ENCODE data around the gene LYPD5. TPM values are rescaled to one million over a fixed set of nuclear protein-coding genes. Genes with fewer than 3 reads are reported as not detected.
"Not testable (repeated sequence)": the region's sequence is repeated elsewhere in the genome, so short reads cannot be mapped to it uniquely, and the experiment has no call there.

Gene LYPD5
- total RNA-seq, 1 experiment from 2014 or later: 0.87 TPM

DNA sequence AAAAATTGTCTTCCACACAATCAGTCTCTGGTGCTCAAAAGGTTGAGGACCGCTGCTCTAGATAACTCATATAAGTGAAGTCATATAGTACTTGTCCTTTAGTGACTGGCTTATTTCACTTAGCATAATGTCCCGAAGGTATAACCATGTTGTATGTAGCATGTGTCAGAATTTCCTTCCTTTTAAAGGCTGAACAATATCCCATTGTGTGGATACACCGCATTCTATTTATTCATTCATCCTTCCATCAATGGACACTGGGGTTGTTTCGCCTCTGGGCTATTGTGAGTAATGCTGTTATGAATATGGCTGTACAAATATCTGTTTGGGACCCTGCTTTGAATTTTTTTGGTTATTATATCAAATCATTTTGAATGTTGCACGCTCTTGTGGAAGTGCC is 4.6 kb upstream of the LYPD5 start:
- in situ Hi-C loops (cut with HindIII; ENCODE audit: low pct_unique_long_range_greater_than_20kb, low sequenced_read_pairs) (no loop called here), intact Hi-C loops (cut with micrococcal nuclease; ENCODE audit: unreplicated experiment) (no loop called here)
- ChIA-PET POLR2A (no interaction called here), CTCF (no interaction called here)
- no peak for ATAC-seq
- Histone ChIP-seq H3K27me3 (ENCODE audit: control insufficient read depth, insufficient read depth, low read length) (no peaks in the 10 kb centered on the region), H3K27ac (ENCODE audit: low read length) (no peak overlapping the region), H3K4me1 (ENCODE audit: control insufficient read depth, insufficient read depth, low read length) (no peaks in the 10 kb centered on the region), H3K4me3 (ENCODE audit: low read depth in 2 of 2, low read length in 2 of 2) (no peak overlapping the region), H3K36me3 (ENCODE audit: control insufficient read depth, insufficient read depth, low read length) (no peaks in the 10 kb centered on the region), H3K9me3 (ENCODE audit: control insufficient read depth, insufficient read depth, low read depth, low read length) (no peaks in the 10 kb centered on the region)
- no peak for TF ChIP-seq POLR2AphosphoS5 (IDR thresholded peaks at IDR 0.05; ENCODE audit: low read depth, low read length)
- TF ChIP-seq, protein P1, sequence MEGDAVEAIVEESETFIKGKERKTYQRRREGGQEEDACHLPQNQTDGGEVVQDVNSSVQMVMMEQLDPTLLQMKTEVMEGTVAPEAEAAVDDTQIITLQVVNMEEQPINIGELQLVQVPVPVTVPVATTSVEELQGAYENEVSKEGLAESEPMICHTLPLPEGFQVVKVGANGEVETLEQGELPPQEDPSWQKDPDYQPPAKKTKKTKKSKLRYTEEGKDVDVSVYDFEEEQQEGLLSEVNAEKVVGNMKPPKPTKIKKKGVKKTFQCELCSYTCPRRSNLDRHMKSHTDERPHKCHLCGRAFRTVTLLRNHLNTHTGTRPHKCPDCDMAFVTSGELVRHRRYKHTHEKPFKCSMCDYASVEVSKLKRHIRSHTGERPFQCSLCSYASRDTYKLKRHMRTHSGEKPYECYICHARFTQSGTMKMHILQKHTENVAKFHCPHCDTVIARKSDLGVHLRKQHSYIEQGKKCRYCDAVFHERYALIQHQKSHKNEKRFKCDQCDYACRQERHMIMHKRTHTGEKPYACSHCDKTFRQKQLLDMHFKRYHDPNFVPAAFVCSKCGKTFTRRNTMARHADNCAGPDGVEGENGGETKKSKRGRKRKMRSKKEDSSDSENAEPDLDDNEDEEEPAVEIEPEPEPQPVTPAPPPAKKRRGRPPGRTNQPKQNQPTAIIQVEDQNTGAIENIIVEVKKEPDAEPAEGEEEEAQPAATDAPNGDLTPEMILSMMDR (IDR thresholded peaks at IDR 0.05): no peak
- no TSS peak for BruUV-seq (replicated peaks)
- no peak for DNase-seq (ENCODE audit: low read depth, low spot score)

- BruUV-seq (replicated peaks); H3K4me3 ChIP-seq (ENCODE audit: low read depth in 2 of 2, low read length in 2 of 2); H3K4me1 ChIP-seq (ENCODE audit: control insufficient read depth, insufficient read depth, low read length); DNase-seq (ENCODE audit: low read depth, low spot score); H3K27me3 ChIP-seq (ENCODE audit: control insufficient read depth, insufficient read depth, low read length); in situ Hi-C loops (cut with HindIII; ENCODE audit: low pct_unique_long_range_greater_than_20kb, low sequenced_read_pairs); H3K36me3 ChIP-seq (ENCODE audit: control insufficient read depth, insufficient read depth, low read length); POLR2A ChIA-PET; H3K27ac ChIP-seq (ENCODE audit: low read length); ATAC-seq; CTCF ChIA-PET; H3K9me3 ChIP-seq (ENCODE audit: control insufficient read depth, insufficient read depth, low read depth, low read length); intact Hi-C loops (cut with micrococcal nuclease; ENCODE audit: unreplicated experiment): not testable (repeated sequence)
Observed at GRCh38 chr19:43806401-43806800, 4.2 kb upstream of the LYPD5 start.

DNA sequence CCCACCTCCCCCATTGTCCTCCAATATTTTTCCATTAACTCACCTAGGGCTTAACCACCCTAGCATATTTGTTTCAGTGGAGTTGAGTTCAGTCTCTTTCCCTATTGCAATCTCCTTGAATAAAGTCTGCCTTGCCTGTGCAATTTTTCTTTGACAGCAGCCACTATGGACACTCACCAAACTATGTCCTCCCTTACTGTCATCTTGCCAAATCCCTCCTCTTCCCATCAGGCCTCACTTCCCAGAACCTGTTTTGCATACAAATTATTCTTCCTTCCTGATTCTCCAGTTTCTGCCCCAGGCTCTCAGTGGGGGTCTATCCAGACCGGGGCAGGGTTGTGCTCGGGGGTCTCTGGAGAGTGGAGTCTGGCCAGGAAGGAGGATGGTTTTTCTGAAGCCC is 2.2 kb upstream of the LYPD5 start:
- in situ Hi-C loops (cut with HindIII; ENCODE audit: low pct_unique_long_range_greater_than_20kb, low sequenced_read_pairs) (no loop called here), intact Hi-C loops (cut with micrococcal nuclease; ENCODE audit: unreplicated experiment) (no loop called here)
- no TSS peak for BruUV-seq (replicated peaks)
- no peak overlapping the region for H3K4me3 ChIP-seq (ENCODE audit: low read depth in 2 of 2, low read length in 2 of 2)
- H3K27ac ChIP-seq (ENCODE audit: low read length): no peak overlapping the region
- ChIA-PET POLR2A (no interaction called here), CTCF (no interaction called here)
- no peaks in the 10 kb centered on the region for H3K36me3 ChIP-seq (ENCODE audit: control insufficient read depth, insufficient read depth, low read length)
- H3K27me3 ChIP-seq (ENCODE audit: control insufficient read depth, insufficient read depth, low read length): no peaks in the 10 kb centered on the region
- no peaks in the 10 kb centered on the region for H3K4me1 ChIP-seq (ENCODE audit: control insufficient read depth, insufficient read depth, low read length)
- DNase-seq (ENCODE audit: low read depth, low spot score) (no peak), ATAC-seq (no peak)
- H3K9me3 ChIP-seq (ENCODE audit: control insufficient read depth, insufficient read depth, low read depth, low read length): no peaks in the 10 kb centered on the region
- TF ChIP-seq SIN3A (IDR thresholded peaks at IDR 0.05; ENCODE audit: borderline replicate concordance, insufficient read depth, low read depth, low read length) (no peak), REST (IDR thresholded peaks at IDR 0.05; ENCODE audit: insufficient read depth in 1 of 2, low read depth in 2 of 2, low read length in 1 of 2) (no peak), POLR2AphosphoS5 (IDR thresholded peaks at IDR 0.05; ENCODE audit: low read depth, low read length) (no peak), TCF7L2 (IDR thresholded peaks at IDR 0.05; ENCODE audit: low read depth, low read length) (no peak)
- TF ChIP-seq, protein P1 (IDR thresholded peaks at IDR 0.05): no peak
